ENCODE results near the gene PLOD3.

Gene PLOD3

DNA sequence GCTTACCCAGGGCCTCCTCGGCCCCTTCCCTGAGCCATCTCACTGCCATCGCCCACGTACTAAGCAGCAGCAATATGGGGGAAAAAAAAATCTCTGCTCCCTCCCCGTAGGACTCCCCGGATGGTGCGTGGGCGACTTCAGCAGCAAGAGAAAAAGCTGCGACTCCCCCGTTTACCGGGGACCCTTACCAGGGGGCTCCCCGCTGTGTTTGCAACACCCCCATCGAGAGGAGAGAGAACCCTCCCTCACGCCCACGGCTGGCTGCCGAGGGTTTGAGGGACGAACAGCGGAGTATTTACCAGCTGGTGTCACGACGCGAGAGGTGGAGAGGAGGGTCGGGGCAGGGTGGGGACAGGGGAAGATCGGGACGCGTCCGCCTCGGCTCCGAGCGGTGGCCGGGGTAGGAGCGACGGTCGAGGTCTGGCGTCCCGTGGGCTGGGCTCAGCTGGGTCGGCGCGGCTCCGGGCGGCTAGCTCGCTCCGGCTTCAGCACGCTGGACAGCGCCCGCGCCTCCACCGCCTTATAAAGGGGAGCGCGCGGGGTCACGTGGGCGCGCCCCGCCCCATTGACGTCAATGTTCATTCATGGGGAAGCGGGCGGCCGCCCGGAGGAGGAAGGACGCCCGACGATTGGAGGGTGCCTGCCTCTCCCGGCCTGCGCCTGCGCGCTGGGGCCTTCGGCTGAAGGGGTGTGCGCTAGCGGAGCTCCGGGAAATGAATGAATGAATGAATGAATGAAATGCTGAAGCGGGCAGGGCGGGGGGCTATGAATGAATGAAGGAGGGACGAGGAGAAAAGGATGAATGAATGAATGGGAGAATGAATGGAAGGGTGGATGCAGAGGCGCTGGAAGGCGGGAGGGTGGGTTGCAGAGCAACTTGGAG lies 52.1 kb downstream of the PLOD3 start, which contains the start of gene VGF:
VGF (minus strand) TSS at position 495 of the 883 bp plus-strand sequence. CDS start 726 bp downstream, outside the sequence.
- Histone ChIP-seq H3K36me3 (replicated peaks; ENCODE audit: low read depth, low read length) (peaks cover 10% of the 10 kb centered on the region), H3K4me3 (ENCODE audit: low read length) (no peak within 1 kb of the TSS), H3K9ac (ENCODE audit: low read length) (no peak within 1 kb of the TSS), H3K4me2 (ENCODE audit: low read length) (no peak within 1 kb of the TSS), H3K27me3 (ENCODE audit: low read depth, low read length) (peaks cover 28% of the 10 kb centered on the region), H2AFZ (ENCODE audit: low read depth, low read length) (no peak within 1 kb of the TSS), H3K9me3 (ENCODE audit: insufficient read depth, low read length) (no peaks in the 10 kb centered on the region), H3K27ac (ENCODE audit: low read length) (no peak within 1 kb of the TSS), H4K20me1 (ENCODE audit: insufficient read depth, low read length) (no peaks in the 10 kb centered on the region), H3K4me1 (ENCODE audit: low read length) (peaks cover 27% of the 10 kb centered on the region), H3K79me2 (ENCODE audit: low read length) (no peaks in the 10 kb centered on the region)
- TF ChIP-seq EZH2phosphoT487 (IDR thresholded peaks at IDR 0.05; ENCODE audit: low read depth), result no peak
- TF ChIP-seq, protein P1, sequence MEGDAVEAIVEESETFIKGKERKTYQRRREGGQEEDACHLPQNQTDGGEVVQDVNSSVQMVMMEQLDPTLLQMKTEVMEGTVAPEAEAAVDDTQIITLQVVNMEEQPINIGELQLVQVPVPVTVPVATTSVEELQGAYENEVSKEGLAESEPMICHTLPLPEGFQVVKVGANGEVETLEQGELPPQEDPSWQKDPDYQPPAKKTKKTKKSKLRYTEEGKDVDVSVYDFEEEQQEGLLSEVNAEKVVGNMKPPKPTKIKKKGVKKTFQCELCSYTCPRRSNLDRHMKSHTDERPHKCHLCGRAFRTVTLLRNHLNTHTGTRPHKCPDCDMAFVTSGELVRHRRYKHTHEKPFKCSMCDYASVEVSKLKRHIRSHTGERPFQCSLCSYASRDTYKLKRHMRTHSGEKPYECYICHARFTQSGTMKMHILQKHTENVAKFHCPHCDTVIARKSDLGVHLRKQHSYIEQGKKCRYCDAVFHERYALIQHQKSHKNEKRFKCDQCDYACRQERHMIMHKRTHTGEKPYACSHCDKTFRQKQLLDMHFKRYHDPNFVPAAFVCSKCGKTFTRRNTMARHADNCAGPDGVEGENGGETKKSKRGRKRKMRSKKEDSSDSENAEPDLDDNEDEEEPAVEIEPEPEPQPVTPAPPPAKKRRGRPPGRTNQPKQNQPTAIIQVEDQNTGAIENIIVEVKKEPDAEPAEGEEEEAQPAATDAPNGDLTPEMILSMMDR (IDR thresholded peaks at IDR 0.05; ENCODE audit: low read depth, low read length), result no peak

DNA sequence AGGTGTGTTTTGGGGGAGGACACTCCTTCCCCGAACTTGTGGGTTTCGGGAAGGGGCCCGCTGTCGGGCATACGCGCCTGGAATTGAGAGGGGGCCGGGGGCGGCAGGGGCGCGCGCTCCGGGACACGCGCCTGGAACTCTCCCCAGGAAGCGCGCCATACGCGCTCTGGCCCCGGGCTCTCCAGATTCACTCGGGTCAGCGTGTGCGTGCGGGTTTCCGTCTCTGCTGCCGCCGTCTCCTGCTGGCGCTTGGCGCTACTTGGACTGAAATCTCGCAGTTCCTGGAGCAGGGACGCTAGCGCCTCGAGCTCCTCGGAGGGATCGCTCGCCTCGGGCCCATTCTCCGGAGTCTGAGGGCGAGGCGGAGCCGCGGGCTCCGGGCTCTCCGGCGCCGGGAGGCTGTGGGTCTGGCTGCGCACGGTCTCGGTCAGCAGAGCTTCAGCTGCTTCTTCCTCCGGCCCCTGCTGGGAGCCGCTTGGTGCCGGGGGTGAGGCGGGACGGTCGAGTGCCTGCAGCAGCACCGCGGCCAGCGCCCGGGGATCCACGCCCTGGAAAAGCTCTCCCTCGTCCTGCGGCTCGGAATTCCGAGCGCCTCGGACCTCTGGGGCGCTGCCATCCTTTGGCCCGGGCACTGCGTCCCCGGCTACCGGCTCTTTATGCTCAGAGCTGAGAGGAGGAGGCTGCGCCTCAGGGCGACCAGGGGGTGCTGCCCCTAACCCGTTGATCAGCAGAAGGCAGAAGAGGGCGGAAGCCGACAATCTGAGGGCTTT lies 53.1 kb downstream of the PLOD3 start:
- no peak overlapping the region for H2AFZ ChIP-seq (ENCODE audit: low read depth, low read length)
- no peaks in the 10 kb centered on the region for H3K79me2 ChIP-seq (ENCODE audit: low read length)
- H3K4me3 ChIP-seq (ENCODE audit: low read length), result no peak overlapping the region
- peaks cover 11% of the 10 kb centered on the region for H3K36me3 ChIP-seq (replicated peaks; ENCODE audit: low read depth, low read length)
- peaks cover 18% of the 10 kb centered on the region for H3K4me1 ChIP-seq (ENCODE audit: low read length)
- peaks cover 23% of the 10 kb centered on the region for H3K27me3 ChIP-seq (ENCODE audit: low read depth, low read length)
- no peak overlapping the region for H3K9ac ChIP-seq (ENCODE audit: low read length)
- no peak overlapping the region for H3K27ac ChIP-seq (ENCODE audit: low read length)
- TF ChIP-seq, protein P1 (IDR thresholded peaks at IDR 0.05; ENCODE audit: low read depth, low read length), result no peak
- TF ChIP-seq EZH2phosphoT487 (IDR thresholded peaks at IDR 0.05; ENCODE audit: low read depth), result no peak
- no peaks in the 10 kb centered on the region for H3K9me3 ChIP-seq (ENCODE audit: insufficient read depth, low read length)
- no peak overlapping the region for H3K4me2 ChIP-seq (ENCODE audit: low read length)
- no peaks in the 10 kb centered on the region for H4K20me1 ChIP-seq (ENCODE audit: insufficient read depth, low read length)

DNA sequence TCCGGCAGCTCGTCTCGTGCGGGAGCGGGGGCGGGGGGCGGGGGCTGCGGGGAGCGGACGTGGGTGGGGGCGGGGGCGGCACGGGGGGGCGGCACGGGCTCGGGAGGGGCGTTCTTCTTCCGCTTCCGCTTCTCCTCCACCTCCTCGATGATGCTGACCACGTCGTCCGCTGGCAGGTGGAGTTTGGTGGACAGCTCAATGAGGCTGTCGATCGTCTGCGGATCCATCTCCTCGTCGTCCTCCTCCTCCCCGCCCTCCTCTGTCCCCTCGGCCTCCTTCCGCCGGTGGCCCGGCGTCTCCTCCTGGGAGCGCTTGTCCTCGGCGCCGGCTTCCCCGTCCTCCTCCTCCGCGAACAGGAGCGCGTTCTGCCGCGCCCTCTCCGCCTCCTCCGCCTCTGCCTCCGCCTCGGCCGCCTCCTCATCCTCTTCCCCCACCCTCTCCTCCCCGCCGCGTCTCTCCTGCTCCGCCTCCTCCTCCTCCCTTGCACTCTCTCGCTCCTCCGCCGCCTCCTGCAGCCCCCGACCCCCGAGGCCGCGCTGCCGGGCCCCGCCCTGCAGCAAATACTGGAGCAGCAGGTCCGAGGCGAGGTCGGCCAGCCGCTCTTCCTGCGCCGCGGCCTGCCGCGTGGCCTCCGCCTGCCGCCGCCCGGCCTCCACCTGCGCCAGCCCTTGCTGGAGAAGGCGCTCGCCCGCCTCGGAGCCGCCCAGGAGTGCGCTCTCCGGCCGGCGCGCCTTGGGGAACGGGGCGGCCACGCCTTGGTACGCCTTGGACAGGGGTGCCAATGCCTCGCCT lies 53.9 kb downstream of the PLOD3 start:
- H2AFZ ChIP-seq (ENCODE audit: low read depth, low read length), result no peak overlapping the region
- peak overlapping the region; percentile 42; the same call in 1 of the 2 replicates for H3K9ac ChIP-seq (ENCODE audit: low read length)
- H3K4me1 ChIP-seq (ENCODE audit: low read length), result peaks cover 10% of the 10 kb centered on the region
- TF ChIP-seq, protein P1 (IDR thresholded peaks at IDR 0.05; ENCODE audit: low read depth, low read length), result no peak
- TF ChIP-seq EZH2phosphoT487 (IDR thresholded peaks at IDR 0.05; ENCODE audit: low read depth), result no peak
- H3K79me2 ChIP-seq (ENCODE audit: low read length), result no peaks in the 10 kb centered on the region
- H3K9me3 ChIP-seq (ENCODE audit: insufficient read depth, low read length), result no peaks in the 10 kb centered on the region
- no peaks in the 10 kb centered on the region for H4K20me1 ChIP-seq (ENCODE audit: insufficient read depth, low read length)
- H3K4me2 ChIP-seq (ENCODE audit: low read length), result peak overlapping the region; percentile 58
- peaks cover 16% of the 10 kb centered on the region for H3K36me3 ChIP-seq (replicated peaks; ENCODE audit: low read depth, low read length)
- H3K27me3 ChIP-seq (ENCODE audit: low read depth, low read length), result peaks cover 16% of the 10 kb centered on the region
- peak overlapping the region; percentile 66 for H3K4me3 ChIP-seq (ENCODE audit: low read length)
- H3K27ac ChIP-seq (ENCODE audit: low read length), result no peak overlapping the region

All from OCI-LY3 (cell line).